Endothelial cell of umbilical vein (primary cell): ENCODE results near the gene FKRP. TPM values are rescaled to one million over a fixed set of nuclear protein-coding genes. Genes with fewer than 3 reads are reported as not detected.

Source experiments
- BruUV-seq: library from RNA; stranded (reverse); fragments of 400-500 nt; replicated peaks from 2 replicates; lab custom pipeline; 2021; lab: Mats Ljungman, UMichigan
- CTCF ChIA-PET: fragments of 300-600, 350-600 bp; sonication (Branson Sonifier 250); formaldehyde crosslinking; loops from one replicate; lab custom pipeline; 2021; ENCODE audit warnings: antibody characterized with exemption, inconsistent platforms; lab: Charles Lee
- POLR2A ChIA-PET: fragments of 300-600, 350-600 bp; sonication (Branson Sonifier 250); formaldehyde crosslinking; loops from one replicate; lab custom pipeline; 2021; ENCODE audit warnings: antibody characterized with exemption, inconsistent platforms; lab: Charles Lee
- DNase-seq: peaks from one replicate; pipeline ENCODE4 v3.0.0-alpha.2; 2011; ENCODE audit warnings: low read depth, low spot score
- FAIRE-seq: peaks from 2 replicates; lab custom pipeline; 2011; peaks lifted over from hg19 to GRCh38; lab: Jason Lieb, UNC
- H2AFZ ChIP-seq: 2 replicates; pipeline ENCODE4 v1.6.0; 2012; ENCODE audit warnings: low read depth, low read length, control low read depth, inconsistent platforms
- H3K27ac ChIP-seq: 2 replicates; pipeline ENCODE4 v1.5.1; 2011; ENCODE audit warnings: low read depth, mild to moderate bottlenecking, control low read depth, low read length, moderate library complexity; ENCODE audit not compliant: insufficient read depth
- H3K27me3 ChIP-seq, 2 experiments: 2 replicates each; pipeline versions ENCODE4 v1.6.0 to v1.6.1; 2011; ENCODE audit warnings: low read length in 2 of 2, mixed read lengths in 1 of 2; ENCODE audit not compliant: control insufficient read depth in 2 of 2, insufficient read depth in 2 of 2
- H3K36me3 ChIP-seq, 2 experiments: 2 replicates in 1 of 2; 3 replicates in 1 of 2; pipeline ENCODE4 v1.5.1; 2011; ENCODE audit warnings: low read length in 2 of 2, mild to moderate bottlenecking in 1 of 2, moderate library complexity in 1 of 2; ENCODE audit not compliant: control insufficient read depth in 2 of 2, insufficient read depth in 2 of 2; ENCODE audit errors: extremely low read depth in 1 of 2
- H3K4me1 ChIP-seq: 3 replicates; pipeline ENCODE4 v1.5.1; 2011; ENCODE audit warnings: mild to moderate bottlenecking, low read length; ENCODE audit not compliant: control insufficient read depth, insufficient read depth; ENCODE audit errors: extremely low read depth
- H3K4me2 ChIP-seq: 2 replicates; pipeline ENCODE4 v1.6.1; 2011; ENCODE audit warnings: low read length, control low read depth, mixed read lengths; ENCODE audit not compliant: insufficient read depth
- H3K4me3 ChIP-seq, 3 experiments: fragments of 200-600 bp in 1 of 3; sonication (generic), shearing (Covaris generic) in 1 of 3; replicated peaks in 1 of 3; 2 replicates each; pipeline ENCODE4 v1.5.1; 2011 to 2016; ENCODE audit warnings: control low read depth in 3 of 3, low read length in 3 of 3, mild to moderate bottlenecking in 2 of 3, inconsistent platforms in 1 of 3, low read depth in 1 of 3, moderate library complexity in 1 of 3; ENCODE audit not compliant: insufficient read depth in 1 of 3
- H3K79me2 ChIP-seq: 2 replicates; pipeline ENCODE4 v1.6.0; 2012; ENCODE audit warnings: low read length, inconsistent platforms; ENCODE audit not compliant: control insufficient read depth, insufficient read depth
- H3K9ac ChIP-seq: replicated peaks from 2 replicates; pipeline ENCODE3; 2011; ENCODE audit warnings: low read length, control low read depth; ENCODE audit not compliant: insufficient read depth; ENCODE audit errors: extremely low read depth
- H3K9me1 ChIP-seq: replicated peaks from 3 replicates; pipeline ENCODE4 v1.6.0; 2011; ENCODE audit warnings: mild to moderate bottlenecking, low read length; ENCODE audit not compliant: control insufficient read depth, insufficient read depth; ENCODE audit errors: extremely low read depth
- H3K9me3 ChIP-seq: replicated peaks from 2 replicates; pipeline ENCODE4 v1.5.1; 2012; ENCODE audit warnings: low read length, inconsistent platforms; ENCODE audit not compliant: control insufficient read depth, insufficient read depth
- H4K20me1 ChIP-seq: replicated peaks from 2 replicates; pipeline ENCODE3; 2011; ENCODE audit warnings: mild to moderate bottlenecking, low read length; ENCODE audit not compliant: control insufficient read depth, insufficient read depth; ENCODE audit errors: extremely low read depth
- CTCF ChIP-seq, 2 donors: IDR thresholded peaks; 1 replicate in 1 of 2; 2 replicates in 1 of 2; pipeline ENCODE4 v1.5.1; 2011; ENCODE audit warnings: low read length in 2 of 2, mild to moderate bottlenecking in 2 of 2, moderate library complexity in 2 of 2, control low read depth in 1 of 2, inconsistent platforms in 1 of 2, low read depth in 1 of 2; ENCODE audit not compliant: insufficient read depth in 1 of 2; ENCODE audit errors: extremely low read depth in 1 of 2
- EZH2 ChIP-seq: IDR thresholded peaks from 2 replicates; pipeline ENCODE4 v1.6.1; 2012; ENCODE audit warnings: borderline replicate concordance, low read depth, mild to moderate bottlenecking, moderate library complexity, low read length, inconsistent platforms; ENCODE audit not compliant: severe bottlenecking
- FOS ChIP-seq: IDR thresholded peaks from 2 replicates; pipeline ENCODE4 v1.6.1; 2011; ENCODE audit warnings: mild to moderate bottlenecking, low read length, moderate library complexity, borderline replicate concordance; ENCODE audit not compliant: insufficient read depth
- GATA2 ChIP-seq: IDR thresholded peaks from 2 replicates; pipeline ENCODE4 v1.7.0; 2011; ENCODE audit warnings: low read depth, mild to moderate bottlenecking, moderate library complexity, mixed read lengths, low read length; ENCODE audit not compliant: insufficient read length, insufficient read depth
- JUN ChIP-seq: IDR thresholded peaks from 2 replicates; pipeline ENCODE4 v1.6.1; 2011; ENCODE audit warnings: borderline replicate concordance, low read depth; ENCODE audit not compliant: insufficient read length, insufficient read depth
- MAX ChIP-seq: IDR thresholded peaks from 2 replicates; pipeline ENCODE4 v1.6.1; 2011; ENCODE audit not compliant: insufficient read depth, insufficient read length
- MYC ChIP-seq: IDR thresholded peaks from one replicate; pipeline ENCODE4 v1.6.1; 2011; ENCODE audit warnings: mild to moderate bottlenecking, low read depth, low read length
- POLR2A ChIP-seq: IDR thresholded peaks from 2 replicates; pipeline ENCODE4 v1.6.1; 2012; ENCODE audit warnings: low read depth, mild to moderate bottlenecking, control low read depth, low read length
- POLR2AphosphoS5 ChIP-seq: IDR thresholded peaks from 2 replicates; pipeline ENCODE4 v1.6.1; 2012; ENCODE audit warnings: low read depth, mild to moderate bottlenecking, control low read depth, low read length, moderate library complexity; ENCODE audit not compliant: insufficient read depth
- dilution Hi-C: fragments of 300-500 bp; cut with MboI; formaldehyde crosslinking; loops from one replicate; pipeline ENCODE4 v1.15.0; 2019; ENCODE audit warnings: low sequenced_read_pairs; ENCODE audit not compliant: extremely low pct_ligation_motif_present
- intact Hi-C: fragments of 100-400 bp; cut with micrococcal nuclease; formaldehyde crosslinking; loops from one replicate; pipeline ENCODE4 v1.10.0; 2022
- polyA plus RNA-seq, 4 experiments: library from polyadenylated mRNA; depleted of rRNA in 3 of 4; stranded (reverse) in 3 of 4; unstranded in 1 of 4; fragments of >200 nt; gene quantifications; 2 replicates each; pipeline versions ENCODE4 v1.2.1 to v1.2.3, GENCODE V29; 2011 to 2012; ENCODE audit warnings: missing spikeins in 1 of 4
- total RNA-seq: library from RNA; stranded (reverse); gene quantifications from 2 replicates; pipeline ENCODE4 v1.2.3, GENCODE V29; 2021

The FKRP gene
- total and polyA plus RNA-seq, 2 donors (not counting 3 experiments of a cell fraction or from before 2014, with no cell fraction given), result 31.5 to 32.8 TPM

- dilution Hi-C loops, result no loop called here
Measured at GRCh38 chr19:46759206-46759605, 13.3 kb downstream of the FKRP start.

More at GRCh38 chr19:46759206-46759605, 13.3 kb downstream of the FKRP start:
- DNase-seq, result no peak
- Histone ChIP-seq H3K4me1 (peaks cover 27% of the 10 kb centered on the region), H3K27ac (no peak overlapping the region), H3K9me1 (no peaks in the 10 kb centered on the region), H3K36me3 (peaks cover 0 to 2% of the 10 kb centered on the region in 2 experiments), H3K79me2 (no peaks in the 10 kb centered on the region), H3K27me3 (no peaks in the 10 kb centered on the region), H3K4me3 (no peak overlapping the region), H3K9me3 (no peaks in the 10 kb centered on the region), H3K4me2 (no peak overlapping the region), H2AFZ (no peak overlapping the region), H4K20me1 (no peaks in the 10 kb centered on the region), H3K9ac (no peak overlapping the region)
- BruUV-seq, result no TSS peak
- intact Hi-C loops, result no loop called here
- ChIA-PET CTCF (interaction anchor here (2.2 kb wide), 1 partner anchor 8 kb away, joined by 34 read pairs; no protein-coding TSS in a partner anchor), POLR2A (no interaction called here)
- no peak for FAIRE-seq
- TF ChIP-seq GATA2, result no peak
- no peak for TF ChIP-seq MYC
- no peak for TF ChIP-seq POLR2AphosphoS5
- no peak for TF ChIP-seq EZH2
- no peak for TF ChIP-seq FOS
- TF ChIP-seq CTCF (IDR thresholded peaks at IDR 0.05; ENCODE audit: extremely low read depth in 1 of 2, insufficient read depth in 1 of 2, low read depth in 1 of 2, low read length in 2 of 2), result no peak
- TF ChIP-seq JUN, result no peak
- TF ChIP-seq POLR2A, result no peak
- TF ChIP-seq MAX, result no peak
